Panc1 (cell line): ENCODE data around the gene NDRG2. TPM values are rescaled to one million over a fixed set of nuclear protein-coding genes. Genes with fewer than 3 reads are reported as not detected.

ENCODE experiments used
- ATAC-seq: fragments of 200-7000 bp; cut with Tn5 transposase; 2 replicates; pipeline ENCODE4 v1.9.1; 2020; ENCODE audit warnings: mild to moderate bottlenecking, moderate library complexity
- BruUV-seq: library from RNA; stranded (reverse); fragments of 400-500 nt; replicated peaks from 2 replicates; lab custom pipeline; 2021; lab: Mats Ljungman, UMichigan
- CTCF ChIA-PET: fragments of 300-600 bp; sonication (Branson Sonifier 250); formaldehyde crosslinking; loops from one replicate; lab custom pipeline; 2022; ENCODE audit warnings: antibody characterized with exemption; lab: Charles Lee
- POLR2A ChIA-PET: fragments of 300-600 bp; sonication (Branson Sonifier 250); formaldehyde crosslinking; loops from one replicate; lab custom pipeline; 2022; ENCODE audit warnings: antibody characterized with exemption; lab: Charles Lee
- DNase-seq: peaks from one replicate; pipeline ENCODE4 v3.0.0-alpha.2; 2010; ENCODE audit warnings: low read depth, low spot score
- H3K27ac ChIP-seq: 2 replicates; pipeline ENCODE4 v1.5.1; 2011; ENCODE audit warnings: mild to moderate bottlenecking, low read length, inconsistent platforms
- H3K27me3 ChIP-seq: fragments of 200-500 bp; sonication (Bioruptor generic); 2 replicates; pipeline ENCODE4 v1.6.0; 2014; ENCODE audit warnings: low read length, inconsistent platforms; ENCODE audit not compliant: control insufficient read depth, insufficient read depth
- H3K36me3 ChIP-seq: fragments of 200-500 bp; sonication (Bioruptor generic); 2 replicates; pipeline ENCODE4 v1.5.1; 2014; ENCODE audit warnings: inconsistent platforms, mild to moderate bottlenecking, low read length, moderate library complexity; ENCODE audit not compliant: control insufficient read depth, insufficient read depth
- H3K4me1 ChIP-seq: 2 replicates; pipeline ENCODE4 v1.5.1; 2011; ENCODE audit warnings: inconsistent platforms, mild to moderate bottlenecking, low read length, moderate library complexity; ENCODE audit not compliant: control insufficient read depth, insufficient read depth
- H3K4me3 ChIP-seq, 2 experiments: 2 replicates each; pipeline ENCODE4 v1.5.1; 2011 to 2012; ENCODE audit warnings: low read depth in 2 of 2, low read length in 2 of 2, mild to moderate bottlenecking in 2 of 2, inconsistent platforms in 1 of 2, moderate library complexity in 1 of 2
- H3K9me3 ChIP-seq: fragments of 200-500 bp; sonication (Bioruptor generic); 2 replicates; pipeline ENCODE4 v1.5.1; 2014; ENCODE audit warnings: low read depth, mild to moderate bottlenecking, inconsistent platforms, low read length, moderate library complexity; ENCODE audit not compliant: control insufficient read depth, insufficient read depth
- POLR2AphosphoS5 ChIP-seq: IDR thresholded peaks from 2 replicates; pipeline ENCODE4 v1.6.1; 2012; ENCODE audit warnings: mild to moderate bottlenecking, low read depth, low read length, moderate library complexity
- SIN3A ChIP-seq: IDR thresholded peaks from 2 replicates; pipeline ENCODE4 v1.6.1; 2012; ENCODE audit warnings: low read depth, mild to moderate bottlenecking, low read length, moderate library complexity, borderline replicate concordance; ENCODE audit not compliant: insufficient read depth
- TCF7L2 ChIP-seq: IDR thresholded peaks from 2 replicates; pipeline ENCODE4 v1.6.1; 2011; ENCODE audit warnings: mild to moderate bottlenecking, low read depth, low read length, inconsistent platforms
- in situ Hi-C: cut with HindIII; loops from 2 replicates; pipeline ENCODE4 v1.10.0; 2016; ENCODE audit warnings: low sequenced_read_pairs, low pct_unique_long_range_greater_than_20kb
- intact Hi-C: fragments of 100-400 bp; cut with micrococcal nuclease; formaldehyde crosslinking; loops from one replicate; pipeline ENCODE4 v1.10.0; 2022; ENCODE audit not compliant: unreplicated experiment
- total RNA-seq: library from RNA; stranded (reverse); gene quantifications from one replicate; pipeline ENCODE4 v1.2.1, GENCODE V29; 2021; ENCODE audit not compliant: unreplicated experiment
- TF ChIP-seq, protein P1 (sequence below), 2 experiments: IDR thresholded peaks; 2 replicates each; pipeline ENCODE4 v1.6.1; 2011 to 2012; ENCODE audit warnings: low read depth in 2 of 2, control low read depth in 1 of 2, low read length in 1 of 2, mild to moderate bottlenecking in 1 of 2, moderate library complexity in 1 of 2; ENCODE audit not compliant: insufficient read depth in 1 of 2
- TF ChIP-seq, protein P2 (sequence below): fragments of 450-650 bp; IDR thresholded peaks from 2 replicates; pipeline ENCODE4 v1.5.1; 2017; ENCODE audit warnings: mild to moderate bottlenecking

The NDRG2 gene
- total RNA-seq, 1 experiment from 2014 or later = 1.6 TPM

DNA sequence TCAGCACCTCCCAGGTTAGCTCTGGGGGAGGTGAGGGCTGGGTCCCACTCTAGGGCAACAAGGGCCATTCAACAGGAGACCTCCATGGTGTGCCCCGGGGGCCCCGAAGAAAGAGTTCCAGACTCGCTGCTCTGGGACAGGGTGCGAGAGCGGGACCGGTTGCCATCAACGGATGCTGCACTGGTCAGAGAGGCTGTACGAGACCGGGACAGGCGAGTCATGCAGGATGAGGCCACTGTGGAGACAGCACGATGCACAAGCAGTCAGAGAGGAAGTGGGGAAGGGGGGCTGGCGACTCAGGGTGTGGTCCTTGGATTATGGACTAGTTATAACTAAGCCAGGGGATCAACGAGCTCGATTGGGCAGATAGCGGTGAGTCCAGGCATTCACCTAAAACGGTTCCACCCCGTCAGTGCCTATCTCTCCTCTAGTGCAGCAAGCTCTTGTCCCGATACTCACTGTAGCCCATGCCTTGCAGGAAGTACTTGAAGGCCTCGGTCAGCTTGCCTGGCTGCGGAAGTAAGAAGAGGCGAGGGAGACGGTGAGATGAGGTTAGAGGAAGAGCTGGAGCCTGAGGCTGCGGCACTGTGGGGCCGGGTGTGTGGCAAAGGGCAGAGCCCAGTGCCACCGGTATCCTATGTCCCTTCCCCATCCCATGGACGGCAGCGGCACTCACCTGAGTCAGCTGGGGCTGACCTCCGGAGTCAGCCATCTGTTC, 7.2 kb downstream of the NDRG2 start:
- H3K4me3 ChIP-seq = no peak overlapping the region
- ATAC-seq (no peak), DNase-seq (no peak)
- POLR2A ChIA-PET = interaction anchor here (0.5 kb wide), 1 partner anchor 345 kb away, joined by 7 read pairs; no protein-coding TSS in a partner anchor
- no peaks in the 10 kb centered on the region for H3K9me3 ChIP-seq
- BruUV-seq = no TSS peak
- H3K27ac ChIP-seq = no peak overlapping the region
- peaks cover 2% of the 10 kb centered on the region; the same call in 1 of the 2 replicates for H3K27me3 ChIP-seq
- H3K4me1 ChIP-seq = no peaks in the 10 kb centered on the region
- in situ Hi-C loops (no loop called here), intact Hi-C loops (no loop called here)
- CTCF ChIA-PET = no interaction called here
- no peaks in the 10 kb centered on the region for H3K36me3 ChIP-seq
- TF ChIP-seq SIN3A (no peak), TCF7L2 (no peak), POLR2AphosphoS5 (no peak)
- TF ChIP-seq, protein P1, sequence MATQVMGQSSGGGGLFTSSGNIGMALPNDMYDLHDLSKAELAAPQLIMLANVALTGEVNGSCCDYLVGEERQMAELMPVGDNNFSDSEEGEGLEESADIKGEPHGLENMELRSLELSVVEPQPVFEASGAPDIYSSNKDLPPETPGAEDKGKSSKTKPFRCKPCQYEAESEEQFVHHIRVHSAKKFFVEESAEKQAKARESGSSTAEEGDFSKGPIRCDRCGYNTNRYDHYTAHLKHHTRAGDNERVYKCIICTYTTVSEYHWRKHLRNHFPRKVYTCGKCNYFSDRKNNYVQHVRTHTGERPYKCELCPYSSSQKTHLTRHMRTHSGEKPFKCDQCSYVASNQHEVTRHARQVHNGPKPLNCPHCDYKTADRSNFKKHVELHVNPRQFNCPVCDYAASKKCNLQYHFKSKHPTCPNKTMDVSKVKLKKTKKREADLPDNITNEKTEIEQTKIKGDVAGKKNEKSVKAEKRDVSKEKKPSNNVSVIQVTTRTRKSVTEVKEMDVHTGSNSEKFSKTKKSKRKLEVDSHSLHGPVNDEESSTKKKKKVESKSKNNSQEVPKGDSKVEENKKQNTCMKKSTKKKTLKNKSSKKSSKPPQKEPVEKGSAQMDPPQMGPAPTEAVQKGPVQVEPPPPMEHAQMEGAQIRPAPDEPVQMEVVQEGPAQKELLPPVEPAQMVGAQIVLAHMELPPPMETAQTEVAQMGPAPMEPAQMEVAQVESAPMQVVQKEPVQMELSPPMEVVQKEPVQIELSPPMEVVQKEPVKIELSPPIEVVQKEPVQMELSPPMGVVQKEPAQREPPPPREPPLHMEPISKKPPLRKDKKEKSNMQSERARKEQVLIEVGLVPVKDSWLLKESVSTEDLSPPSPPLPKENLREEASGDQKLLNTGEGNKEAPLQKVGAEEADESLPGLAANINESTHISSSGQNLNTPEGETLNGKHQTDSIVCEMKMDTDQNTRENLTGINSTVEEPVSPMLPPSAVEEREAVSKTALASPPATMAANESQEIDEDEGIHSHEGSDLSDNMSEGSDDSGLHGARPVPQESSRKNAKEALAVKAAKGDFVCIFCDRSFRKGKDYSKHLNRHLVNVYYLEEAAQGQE (IDR thresholded peaks at IDR 0.05; ENCODE audit: insufficient read depth in 1 of 2, low read depth in 2 of 2, low read length in 1 of 2) = no peak
- TF ChIP-seq, protein P2, sequence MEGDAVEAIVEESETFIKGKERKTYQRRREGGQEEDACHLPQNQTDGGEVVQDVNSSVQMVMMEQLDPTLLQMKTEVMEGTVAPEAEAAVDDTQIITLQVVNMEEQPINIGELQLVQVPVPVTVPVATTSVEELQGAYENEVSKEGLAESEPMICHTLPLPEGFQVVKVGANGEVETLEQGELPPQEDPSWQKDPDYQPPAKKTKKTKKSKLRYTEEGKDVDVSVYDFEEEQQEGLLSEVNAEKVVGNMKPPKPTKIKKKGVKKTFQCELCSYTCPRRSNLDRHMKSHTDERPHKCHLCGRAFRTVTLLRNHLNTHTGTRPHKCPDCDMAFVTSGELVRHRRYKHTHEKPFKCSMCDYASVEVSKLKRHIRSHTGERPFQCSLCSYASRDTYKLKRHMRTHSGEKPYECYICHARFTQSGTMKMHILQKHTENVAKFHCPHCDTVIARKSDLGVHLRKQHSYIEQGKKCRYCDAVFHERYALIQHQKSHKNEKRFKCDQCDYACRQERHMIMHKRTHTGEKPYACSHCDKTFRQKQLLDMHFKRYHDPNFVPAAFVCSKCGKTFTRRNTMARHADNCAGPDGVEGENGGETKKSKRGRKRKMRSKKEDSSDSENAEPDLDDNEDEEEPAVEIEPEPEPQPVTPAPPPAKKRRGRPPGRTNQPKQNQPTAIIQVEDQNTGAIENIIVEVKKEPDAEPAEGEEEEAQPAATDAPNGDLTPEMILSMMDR = no peak

DNA sequence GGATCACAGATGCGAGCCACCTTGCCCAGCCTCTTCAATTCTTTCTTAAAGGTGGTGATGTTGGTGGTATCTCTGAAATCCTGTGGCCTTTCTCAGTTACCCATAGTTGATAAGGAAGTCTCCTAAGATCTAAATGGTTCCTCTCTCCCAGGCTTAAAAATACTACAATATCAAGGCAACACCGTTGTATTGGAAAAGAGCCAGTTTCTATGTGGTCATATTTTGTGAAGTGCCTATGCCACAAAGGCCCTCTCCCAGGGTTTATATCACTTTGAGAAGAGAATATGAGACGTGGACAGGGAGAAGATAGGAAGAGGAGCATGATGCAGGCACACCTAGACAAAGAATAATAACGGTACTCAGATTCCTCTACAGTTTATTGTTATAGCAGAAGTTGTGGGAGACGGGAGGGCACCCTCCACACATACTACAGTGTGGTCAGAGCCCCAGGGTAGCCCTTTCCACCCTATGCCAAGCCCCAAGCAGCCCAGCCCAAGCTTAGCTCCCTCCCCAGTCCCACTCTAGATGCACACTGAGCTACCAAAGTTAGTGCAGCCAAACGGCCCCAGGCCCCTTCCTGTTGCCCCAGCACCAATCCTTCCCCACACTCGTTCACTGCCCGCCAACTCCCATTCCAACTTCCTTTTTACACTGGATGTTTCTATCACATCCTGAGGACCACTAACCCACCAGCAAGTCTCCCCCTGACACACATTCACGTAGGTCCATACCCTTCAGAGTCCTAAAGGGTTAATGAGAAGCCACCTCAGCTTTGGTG, 8.3 kb downstream of the NDRG2 start:
- no peak overlapping the region for H3K4me3 ChIP-seq
- no peaks in the 10 kb centered on the region for H3K9me3 ChIP-seq
- ChIA-PET CTCF (no interaction called here), POLR2A (interaction anchor here (0.6 kb wide), 1 partner anchor 422 kb away, joined by 4 read pairs; no protein-coding TSS in a partner anchor)
- no peak for DNase-seq
- TF ChIP-seq TCF7L2 = no peak
- TF ChIP-seq POLR2AphosphoS5 = no peak
- TF ChIP-seq, protein P2 = no peak
- no peak for TF ChIP-seq SIN3A
- TF ChIP-seq, protein P1 (IDR thresholded peaks at IDR 0.05; ENCODE audit: insufficient read depth in 1 of 2, low read depth in 2 of 2, low read length in 1 of 2) = no peak
- no peaks in the 10 kb centered on the region for H3K4me1 ChIP-seq
- in situ Hi-C loops = no loop called here
- BruUV-seq = no TSS peak
- H3K27me3 ChIP-seq = no peaks in the 10 kb centered on the region
- intact Hi-C loops = no loop called here
- no peak for ATAC-seq
- H3K27ac ChIP-seq = no peak overlapping the region
- H3K36me3 ChIP-seq = no peaks in the 10 kb centered on the region
